Head of caudate nucleus (tissue), 42 donors: ENCODE results near the gene DEPP1.
A peak's percentile ranks its signal among the peaks of the same experiment; 100 is the strongest.

Source experiments
- DNase-seq, 42 donors: peaks; one replicate each; pipeline versions ENCODE4 v3.0.0 to v3.0.0-alpha.2; 2020 to 2021; ENCODE audit warnings: mixed read lengths in 7 of 42
- intact Hi-C: fragments of 100-400 bp; cut with DNase I; formaldehyde crosslinking; loops from one replicate; pipeline ENCODE4 v1.15.0; 2022

Gene DEPP1

DNA sequence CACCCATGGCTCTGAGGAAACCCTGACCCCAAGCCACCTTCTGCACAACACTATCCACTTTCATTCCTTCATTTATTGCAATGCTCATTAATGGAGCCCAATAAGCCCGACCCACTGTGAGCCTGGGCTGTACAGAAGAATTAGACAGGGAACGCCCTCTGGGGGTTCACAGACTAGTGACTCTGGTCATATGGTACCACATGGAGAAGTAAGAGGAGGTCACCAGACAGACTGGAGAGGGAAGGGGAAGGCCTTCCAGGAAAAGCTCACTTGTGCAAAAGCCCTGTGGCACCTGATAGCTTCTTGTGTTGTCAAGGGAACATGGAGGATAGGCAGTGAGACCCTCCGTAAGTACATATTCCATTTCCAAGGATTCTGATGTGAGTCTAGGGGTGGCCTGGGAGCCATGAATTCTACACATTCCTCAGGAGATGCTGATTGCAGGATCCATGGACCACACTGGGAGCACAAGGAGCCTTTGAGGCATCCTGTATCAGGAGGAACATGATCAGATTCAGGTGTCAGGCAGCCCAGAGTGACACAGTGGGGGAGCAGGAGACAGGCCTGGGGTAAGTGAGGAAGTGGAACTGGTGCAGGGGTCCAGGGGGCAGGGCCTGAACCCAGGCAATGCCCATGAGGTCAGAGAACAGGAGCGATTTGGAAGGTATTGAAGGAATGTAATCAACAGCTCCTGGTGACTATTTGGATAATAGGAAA is 47.5 kb downstream of the DEPP1 start:
- peak in 3 of 42 donors; percentile 15 to 27 (median 20) for DNase-seq
- intact Hi-C loops: loop anchor here (5.0 kb wide), 1 partner anchor 46 kb away; the partner anchor contains the start of gene DEPP1

DNA sequence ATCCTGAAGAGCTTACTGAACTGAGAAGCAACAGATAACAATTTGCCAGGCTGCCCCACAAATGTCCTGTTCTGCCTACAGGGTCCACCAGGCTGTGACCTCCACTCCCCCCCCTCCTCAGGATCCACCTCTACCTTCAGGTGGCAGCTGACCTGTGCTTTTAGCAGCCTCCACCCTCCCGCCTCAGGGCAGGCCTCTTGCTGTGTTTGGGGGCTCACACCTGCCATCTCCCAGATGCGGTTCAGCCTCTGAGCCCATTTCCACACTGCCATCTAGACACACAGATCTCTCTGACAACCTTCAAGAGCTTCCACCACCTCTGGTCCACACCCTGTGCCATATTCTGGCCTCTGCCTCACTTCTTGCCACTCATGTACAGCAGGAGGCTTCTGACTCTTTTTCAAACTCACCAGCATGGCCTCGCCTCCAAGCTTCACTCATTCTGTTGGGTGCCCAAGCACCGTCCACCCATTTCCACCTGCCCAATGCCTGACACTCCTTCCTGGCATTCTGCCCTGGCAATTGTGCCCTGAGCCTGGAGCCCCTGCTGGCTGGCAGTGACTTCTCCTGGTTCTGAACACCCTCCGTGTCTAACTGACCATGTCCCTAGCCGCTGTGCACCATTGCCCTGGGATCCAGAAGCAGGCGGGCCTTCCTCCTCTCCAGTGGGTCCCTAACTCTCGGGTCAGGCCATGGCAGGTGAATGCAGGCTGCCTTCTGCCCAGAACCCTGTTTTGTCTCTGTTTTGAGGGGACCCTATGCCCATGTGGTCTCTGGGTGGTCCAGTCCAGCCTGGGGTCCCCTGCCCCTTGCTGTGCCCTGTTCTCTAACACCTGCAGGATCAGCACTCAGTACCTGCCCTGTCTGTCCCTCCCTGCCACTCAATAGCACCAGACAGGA is 49.0 kb downstream of the DEPP1 start:
- intact Hi-C loops: loop anchor here (5.0 kb wide), 1 partner anchor 48 kb away; the partner anchor contains the start of gene DEPP1
- peak in 3 of 42 donors; percentile 11 to 32 (median 27) for DNase-seq

DNA sequence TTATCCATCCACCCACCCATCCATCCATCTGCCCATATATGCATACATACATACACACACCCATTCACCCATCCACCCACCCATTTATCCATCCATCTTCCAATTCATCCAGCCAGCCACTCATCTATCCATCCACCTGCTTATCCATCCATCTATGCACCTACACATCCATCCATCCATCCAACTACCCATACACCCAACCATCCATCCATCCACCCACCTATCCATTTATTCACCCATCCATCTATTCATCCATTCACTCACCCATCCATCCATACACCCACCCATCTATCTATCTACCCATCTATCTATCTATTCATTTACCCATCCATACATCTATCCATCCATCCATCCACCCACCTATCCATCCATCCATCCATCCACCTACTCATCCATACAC is 50.1 kb downstream of the DEPP1 start:
- intact Hi-C loops: no loop called here
- DNase-seq: no peak

DNA sequence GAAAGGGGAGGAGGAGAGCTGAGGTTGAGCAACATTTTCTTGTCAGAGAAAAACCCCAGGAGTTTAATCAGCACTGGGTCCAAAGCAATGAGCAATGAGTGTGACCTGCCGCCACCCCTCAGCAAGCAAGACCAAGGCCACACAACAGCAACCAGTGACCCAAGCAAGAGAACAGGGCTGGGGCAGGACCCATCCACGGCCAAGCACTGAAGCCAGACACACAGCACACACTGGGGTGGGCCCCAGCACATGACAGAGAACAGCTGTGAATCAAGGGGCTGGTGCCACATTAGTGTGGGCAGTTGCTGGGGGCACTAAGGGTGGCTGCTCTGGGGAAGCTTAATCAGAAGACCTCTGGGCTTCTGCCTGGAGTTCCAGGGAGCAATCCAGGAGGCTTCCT is 51.3 kb downstream of the DEPP1 start:
- peak in 2 of 42 donors; percentile 19 to 36 for DNase-seq
- intact Hi-C loops: no loop called here

DNA sequence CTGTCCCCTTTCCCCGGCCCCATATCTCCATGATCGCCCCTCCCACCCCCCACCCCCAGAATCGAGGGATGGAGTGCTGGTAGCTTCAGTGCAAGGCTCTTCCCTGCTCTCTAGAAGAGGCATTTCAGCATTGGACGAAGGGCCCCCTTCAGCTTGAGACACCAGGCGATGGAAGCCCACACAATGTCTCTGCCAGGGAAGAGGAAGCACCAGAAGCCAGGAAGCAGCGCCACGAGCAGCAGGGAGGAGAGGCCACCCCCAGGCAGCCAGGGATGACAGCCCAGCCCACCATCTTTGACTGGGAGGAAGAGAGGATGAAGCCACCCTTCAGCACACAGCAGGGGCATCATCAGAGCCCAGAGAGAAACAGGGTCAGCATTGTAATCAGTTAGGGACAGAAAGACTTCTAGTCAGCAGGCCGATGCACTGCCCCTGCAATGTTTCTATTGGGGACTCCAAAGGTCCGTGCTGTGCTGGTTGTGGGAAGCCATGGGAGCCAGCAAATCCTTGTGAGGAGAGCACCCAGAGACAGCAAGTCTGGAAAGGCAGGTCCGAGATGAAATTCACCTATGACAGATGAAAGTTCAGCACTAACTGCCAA is 51.8 kb downstream of the DEPP1 start:
- DNase-seq: peak in 2 of 42 donors; percentile 16 to 29
- intact Hi-C loops: no loop called here
